DOHH2 (cell line): Measurements from ENCODE around the gene PTPN22.

ENCODE experiments used
- CTCF ChIP-seq: fragments of 200-600 bp; sonication (generic); IDR thresholded peaks from one replicate; pipeline ENCODE4 v1.5.1; 2014; ENCODE audit warnings: antibody characterized with exemption, mild to moderate bottlenecking, low read depth, low read length; ENCODE audit not compliant: poor library complexity, severe bottlenecking
- EZH2phosphoT487 ChIP-seq: fragments of 200-600 bp; sonication (generic); IDR thresholded peaks from 2 replicates; pipeline ENCODE4 v1.6.1; 2017; ENCODE audit warnings: borderline replicate concordance, mild to moderate bottlenecking, antibody characterized with exemption, low read length, moderate library complexity, mixed read lengths

- no peak for TF ChIP-seq CTCF
- TF ChIP-seq EZH2phosphoT487: no peak
These were observed 46.7 kb upstream of the PTPN22 start for GRCh38 chr1:113918243-113918642.
